Ovary (tissue), 9 donors: Measurements from ENCODE around the gene TMEM132D. TPM values are rescaled to one million over a fixed set of nuclear protein-coding genes. Genes with fewer than 3 reads are reported as not detected.

Experiments used
- DNase-seq, 5 donors: peaks; one replicate each; pipeline ENCODE4 v3.0.0-alpha.2; 2019 to 2020
- H3K27ac ChIP-seq, 2 donors: fragments of 200-600 bp; one replicate each; pipeline versions ENCODE4 v1.5.1 to v1.8.0; 2019 to 2022
- H3K27me3 ChIP-seq: fragments of 200-600 bp; one replicate; pipeline ENCODE4 v1.8.0; 2022
- H3K36me3 ChIP-seq: fragments of 200-600 bp; sonication (generic); one replicate; pipeline ENCODE4 v1.5.1; 2019
- H3K4me1 ChIP-seq: one replicate; pipeline ENCODE4 v1.8.1; 2013; ENCODE audit warnings: mild to moderate bottlenecking, moderate library complexity; ENCODE audit not compliant: insufficient read depth
- H3K4me3 ChIP-seq: fragments of 200-600 bp; sonication (generic); one replicate; pipeline ENCODE4 v1.5.1; 2017
- H3K9me3 ChIP-seq, 2 donors: fragments of 200-600 bp in 1 of 2; sonication (generic) in 1 of 2; one replicate each; pipeline versions ENCODE4 v1.5.1 to v1.8.1; 2013 to 2019; ENCODE audit warnings: mild to moderate bottlenecking in 1 of 2, moderate library complexity in 1 of 2
- EP300 ChIP-seq: sonication (generic); formaldehyde crosslinking; IDR thresholded peaks from one replicate; pipeline ENCODE4 v1.6.1; 2017; ENCODE audit warnings: antibody characterized with exemption
- POLR2A ChIP-seq: fragments of 450-650 bp; IDR thresholded peaks from one replicate; pipeline ENCODE4 v1.6.1; 2017; ENCODE audit warnings: antibody characterized with exemption, mild to moderate bottlenecking, moderate library complexity
- WGBS, 3 donors: extraction: QIAGEN DNeasy Blood & Tissue Kit in 1 of 3; methylation state at CpG; one replicate each; pipeline versions ENCODE4 v1.1.5 to v1.1.7; 2013 to 2017; 5-methylcytosine and 5-hydroxymethylcytosine counted together
- intact Hi-C, 4 donors: fragments of 100-400 bp; cut with DNase I; formaldehyde crosslinking; loops; one replicate each; pipeline versions ENCODE4 v1.11.0 to v1.15.1; 2022 to 2023
- polyA plus RNA-seq, 2 donors: library from polyadenylated mRNA; stranded (reverse); fragments of 200-250 nt in 1 of 2; fragments of 350-450 nt in 1 of 2; fragmentation: Illumina TruSeq in 1 of 2; extraction: RNeasy Lipid Tissue Mini Kit (QIAGEN cat#74804) in 1 of 2; gene quantifications; one replicate each; pipeline ENCODE4 v1.2.3, GENCODE V29; 2013 to 2014
- total RNA-seq, 7 donors: library from RNA; depleted of rRNA in 2 of 7; stranded (reverse); fragments of >200 nt in 2 of 7; fragmentation: NEBNext Ultra II Directional in 3 of 7; extraction: Animal tissue kit (Norgen Biotek cat#: 25700) in 3 of 7; gene quantifications; one replicate each; pipeline versions ENCODE4 v1.1.0 to v1.2.4, GENCODE V29; 2016 to 2023
- TF ChIP-seq, protein P1 (sequence below), 3 donors: fragments of 450-650 bp in 2 of 3; fragments of 200-600 bp in 1 of 3; IDR thresholded peaks; one replicate each; pipeline versions ENCODE4 v1.5.1 to v1.8.0; 2016 to 2022; ENCODE audit warnings: antibody characterized with exemption in 3 of 3, mild to moderate bottlenecking in 1 of 3
- donor health status: DM: no; HTN: no; CAD: no; lungs with moderate emphysema.
- donor health status: DM: no; HTN: no; CAD: no.
- donor health status: Bipolar disorder and iron deficiency.
- donor health status: DM: yes; HTN: yes; CAD: no.
- donor health status: DM: no; HTN: no; CAD: no.
- donor health status: DM: yes; HTN: yes; CAD: no.

Gene TMEM132D
- total and polyA plus RNA-seq, 9 donors = 0.04 TPM; not detected in 8

DNA sequence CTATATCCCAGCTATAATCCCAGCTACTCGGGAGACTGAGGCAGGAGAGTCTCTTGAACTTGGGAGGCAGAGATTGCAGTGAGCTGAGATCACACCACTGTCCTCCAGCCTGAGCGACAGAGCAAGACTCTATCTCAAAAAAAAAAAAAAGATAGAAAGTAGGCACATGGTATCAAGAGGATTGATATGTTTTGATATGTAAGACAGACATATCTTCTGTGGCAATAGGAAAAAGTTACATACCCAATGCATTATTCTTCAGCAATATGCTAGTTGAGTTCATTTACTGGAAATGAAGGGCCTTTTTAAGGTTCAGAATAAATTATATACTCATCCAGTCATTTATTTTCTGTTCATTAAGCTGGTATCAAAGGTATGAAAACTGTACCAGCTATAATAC, 657.2 kb downstream of the TMEM132D start:
- Histone ChIP-seq H3K27ac (no peak overlapping the region), H3K4me3 (no peak overlapping the region), H3K27me3 (no peaks in the 10 kb centered on the region), H3K36me3 (no peaks in the 10 kb centered on the region), H3K4me1 (no peaks in the 10 kb centered on the region), H3K9me3 (no peaks in the 10 kb centered on the region)
- no peak for DNase-seq
- 64 to 77% (median 73%) methylated on average over 2 of the region's 2 CpGs for WGBS, 3 donors
- TF ChIP-seq, protein P1, sequence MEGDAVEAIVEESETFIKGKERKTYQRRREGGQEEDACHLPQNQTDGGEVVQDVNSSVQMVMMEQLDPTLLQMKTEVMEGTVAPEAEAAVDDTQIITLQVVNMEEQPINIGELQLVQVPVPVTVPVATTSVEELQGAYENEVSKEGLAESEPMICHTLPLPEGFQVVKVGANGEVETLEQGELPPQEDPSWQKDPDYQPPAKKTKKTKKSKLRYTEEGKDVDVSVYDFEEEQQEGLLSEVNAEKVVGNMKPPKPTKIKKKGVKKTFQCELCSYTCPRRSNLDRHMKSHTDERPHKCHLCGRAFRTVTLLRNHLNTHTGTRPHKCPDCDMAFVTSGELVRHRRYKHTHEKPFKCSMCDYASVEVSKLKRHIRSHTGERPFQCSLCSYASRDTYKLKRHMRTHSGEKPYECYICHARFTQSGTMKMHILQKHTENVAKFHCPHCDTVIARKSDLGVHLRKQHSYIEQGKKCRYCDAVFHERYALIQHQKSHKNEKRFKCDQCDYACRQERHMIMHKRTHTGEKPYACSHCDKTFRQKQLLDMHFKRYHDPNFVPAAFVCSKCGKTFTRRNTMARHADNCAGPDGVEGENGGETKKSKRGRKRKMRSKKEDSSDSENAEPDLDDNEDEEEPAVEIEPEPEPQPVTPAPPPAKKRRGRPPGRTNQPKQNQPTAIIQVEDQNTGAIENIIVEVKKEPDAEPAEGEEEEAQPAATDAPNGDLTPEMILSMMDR (IDR thresholded peaks at IDR 0.05) = no peak
- no peak for TF ChIP-seq EP300
- no peak for TF ChIP-seq POLR2A
- intact Hi-C loops = no loop called here

DNA sequence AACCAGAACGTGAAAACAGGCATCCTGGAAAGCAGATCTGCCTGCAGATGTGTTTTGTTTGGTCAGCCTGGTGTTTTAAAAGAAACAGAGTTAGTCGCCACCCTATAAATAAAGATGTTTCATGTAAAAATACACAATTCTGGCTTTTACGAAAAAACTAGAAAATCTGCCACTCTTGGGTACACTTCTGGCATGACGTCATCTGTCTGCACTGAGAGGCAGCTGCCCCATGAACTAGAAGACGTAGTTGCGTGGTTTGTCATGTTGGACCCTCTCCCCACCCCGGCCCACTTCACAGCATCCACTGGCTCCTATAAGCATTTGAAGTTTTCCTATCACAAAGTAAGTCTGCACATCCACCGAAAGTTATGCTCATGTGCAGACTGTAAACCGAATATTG, 658.1 kb downstream of the TMEM132D start:
- intact Hi-C loops = no loop called here
- H3K9me3 ChIP-seq = no peaks in the 10 kb centered on the region
- H3K36me3 ChIP-seq = no peaks in the 10 kb centered on the region
- no peak overlapping the region for H3K4me3 ChIP-seq
- TF ChIP-seq, protein P1 (IDR thresholded peaks at IDR 0.05) = no peak
- TF ChIP-seq EP300 (no peak), POLR2A (no peak)
- no peaks in the 10 kb centered on the region for H3K27me3 ChIP-seq
- DNase-seq = no peak
- H3K27ac ChIP-seq = no peak overlapping the region
- WGBS, 3 donors = 75 to 82% (median 78%) methylated on average over 9 of the region's 9 CpGs
- H3K4me1 ChIP-seq = no peaks in the 10 kb centered on the region

DNA sequence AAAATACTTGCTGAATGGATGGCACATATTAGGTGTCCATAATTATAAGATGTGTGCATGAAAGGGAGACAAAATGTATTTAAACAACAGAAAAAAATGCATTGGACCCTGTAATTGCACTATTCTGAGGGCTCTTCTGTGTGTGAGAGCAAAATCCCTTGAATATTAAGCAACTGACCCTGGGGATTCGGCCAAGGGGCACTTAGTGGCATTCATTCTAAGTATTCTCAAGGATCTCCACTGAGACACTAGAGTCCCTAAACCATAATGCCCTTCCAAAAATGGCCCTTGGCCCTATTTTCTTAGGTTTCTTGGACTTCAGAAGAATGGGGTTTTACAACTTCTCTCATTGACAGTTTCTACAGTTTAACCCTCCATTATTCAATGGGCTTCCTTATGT, 662.0 kb downstream of the TMEM132D start:
- intact Hi-C loops = no loop called here
- no peaks in the 10 kb centered on the region for H3K4me1 ChIP-seq
- H3K4me3 ChIP-seq = no peak overlapping the region
- TF ChIP-seq, protein P1 (IDR thresholded peaks at IDR 0.05) = no peak
- TF ChIP-seq EP300 (no peak), POLR2A (no peak)
- H3K27ac ChIP-seq = no peak overlapping the region
- WGBS, 3 donors = 24 to 70% (median 44%) methylated on average over 1 of the region's 1 CpG
- no peaks in the 10 kb centered on the region for H3K27me3 ChIP-seq
- DNase-seq = no peak
- H3K9me3 ChIP-seq = no peaks in the 10 kb centered on the region
- H3K36me3 ChIP-seq = no peaks in the 10 kb centered on the region

DNA sequence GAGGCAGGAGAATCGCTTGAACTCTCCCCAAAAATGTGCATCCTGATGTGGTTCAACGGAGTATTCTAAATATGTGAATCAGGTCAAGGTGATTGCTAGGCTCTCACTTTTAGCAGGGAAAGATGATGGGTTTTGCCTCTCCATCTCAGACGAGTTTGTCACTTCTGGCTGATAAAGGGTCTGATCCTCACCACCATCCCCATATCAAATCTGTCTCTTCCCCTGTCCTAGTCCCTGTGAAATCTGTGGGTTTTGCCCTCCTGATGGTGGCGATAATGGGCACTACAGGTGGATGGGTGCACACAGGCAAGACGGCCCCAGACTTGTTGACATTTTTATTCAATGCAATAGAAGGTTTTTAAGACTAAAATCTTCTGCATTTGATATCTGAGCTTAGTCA, 665.9 kb downstream of the TMEM132D start:
- DNase-seq = no peak
- no peak overlapping the region for H3K4me3 ChIP-seq
- WGBS, 3 donors = 74 to 81% (median 75%) methylated on average over 5 of the region's 5 CpGs
- H3K27me3 ChIP-seq = no peaks in the 10 kb centered on the region
- no peak overlapping the region for H3K27ac ChIP-seq
- no peaks in the 10 kb centered on the region for H3K4me1 ChIP-seq
- no peak for TF ChIP-seq EP300
- no peak for TF ChIP-seq POLR2A
- no peaks in the 10 kb centered on the region for H3K36me3 ChIP-seq
- intact Hi-C loops = no loop called here
- no peaks in the 10 kb centered on the region for H3K9me3 ChIP-seq

DNA sequence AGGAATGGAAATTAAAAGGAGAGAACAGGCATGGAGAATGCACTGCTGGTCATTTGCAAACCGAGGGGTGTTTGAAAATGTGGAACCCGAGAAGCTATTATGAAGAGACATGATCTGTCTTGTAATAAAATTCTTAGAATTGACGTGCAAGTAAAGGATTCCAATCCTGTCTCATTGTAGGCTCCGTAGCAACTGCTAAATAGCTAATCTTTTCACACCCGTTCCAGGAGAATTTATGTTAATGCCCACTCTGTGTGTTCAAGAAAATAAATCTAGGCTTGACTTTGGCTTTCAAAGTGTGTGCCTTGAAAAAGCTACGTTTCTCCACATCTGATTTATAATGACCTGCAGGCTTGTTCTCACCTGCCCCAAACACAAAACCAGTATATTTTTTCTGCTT, 669.6 kb downstream of the TMEM132D start:
- intact Hi-C loops = no loop called here
- WGBS, 3 donors = 27 to 31% (median 30%) methylated on average over 6 of the region's 6 CpGs

More for the DNA sequence above, 669.6 kb downstream of the TMEM132D start:
- no peak overlapping the region for H3K27ac ChIP-seq
- no peaks in the 10 kb centered on the region for H3K9me3 ChIP-seq
- H3K27me3 ChIP-seq = no peaks in the 10 kb centered on the region
- no peaks in the 10 kb centered on the region for H3K4me1 ChIP-seq
- no peaks in the 10 kb centered on the region for H3K36me3 ChIP-seq
- no peak for TF ChIP-seq EP300
- TF ChIP-seq POLR2A = no peak
- TF ChIP-seq, protein P1 (IDR thresholded peaks at IDR 0.05) = no peak
- H3K4me3 ChIP-seq = no peak overlapping the region
- no peak for DNase-seq
